Peyer's patch (tissue), 4 donors: ENCODE results near the gene RBBP5.

Experiments
- CTCF ChIP-seq, 6 experiments: fragments of 450-650 bp in 4 of 6; fragments of 200-600 bp in 2 of 6; sonication (generic) in 1 of 6; IDR thresholded peaks; one replicate each; pipeline ENCODE4 v1.5.1; 2017 to 2019; ENCODE audit warnings: antibody characterized with exemption in 6 of 6, mild to moderate bottlenecking in 3 of 6, moderate library complexity in 1 of 6
- POLR2A ChIP-seq, 2 donors: fragments of 450-650 bp; IDR thresholded peaks; one replicate each; pipeline ENCODE4 v1.5.1; 2017; ENCODE audit warnings: antibody characterized with exemption in 2 of 2, mild to moderate bottlenecking in 2 of 2, moderate library complexity in 2 of 2

DNA sequence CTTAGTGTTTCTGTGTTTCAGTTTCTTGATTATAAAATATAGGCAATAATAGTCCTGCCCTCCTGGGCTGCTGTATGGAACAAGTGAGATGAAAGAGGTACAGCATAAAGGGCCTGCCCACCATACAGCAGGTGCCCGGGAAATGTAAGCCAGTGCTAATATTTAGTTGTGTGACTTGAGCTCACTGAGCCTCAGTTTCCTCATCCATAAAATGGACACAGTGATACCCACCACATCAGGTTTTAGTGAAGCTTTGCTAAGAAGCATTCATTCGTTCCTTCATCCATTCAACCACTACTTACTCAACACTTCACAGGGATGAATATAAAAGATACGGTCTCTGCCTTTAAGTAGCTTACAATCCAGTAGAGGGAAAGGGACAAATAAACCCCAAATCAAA lies 58.9 kb downstream of the RBBP5 start:
- TF ChIP-seq CTCF (IDR thresholded peaks at IDR 0.05) = no peak
- TF ChIP-seq POLR2A (IDR thresholded peaks at IDR 0.05) = no peak
